Upper lobe of left lung (tissue), 6 donors: ENCODE measurements around the gene CBL. TPM values are rescaled to one million over a fixed set of nuclear protein-coding genes. Genes with fewer than 3 reads are reported as not detected.

Experiments
- ATAC-seq, 2 donors: fragments of 200-7000 bp; cut with Tn5 transposase; one replicate each; pipeline ENCODE4 v1.9.1; 2022; ENCODE audit warnings: mild to moderate bottlenecking in 2 of 2, moderate library complexity in 2 of 2; ENCODE audit not compliant: low FRiP score in 2 of 2
- DNase-seq, 2 donors: peaks; one replicate each; pipeline ENCODE4 v3.0.0-alpha.2; 2019 to 2020
- H3K27ac ChIP-seq, 4 donors: fragments of 200-600 bp; sonication (generic); one replicate each; pipeline ENCODE4 v1.5.1; 2016 to 2019
- H3K27me3 ChIP-seq, 4 donors: fragments of 200-600 bp; sonication (generic); one replicate each; pipeline ENCODE4 v1.5.1; 2017 to 2019
- H3K36me3 ChIP-seq, 4 donors: fragments of 200-600 bp; sonication (generic); one replicate each; pipeline ENCODE4 v1.5.1; 2016 to 2019
- H3K4me1 ChIP-seq, 4 donors: fragments of 200-600 bp; sonication (generic); one replicate each; pipeline ENCODE4 v1.5.1; 2018 to 2019
- H3K4me3 ChIP-seq, 4 donors: fragments of 200-600 bp; sonication (generic); one replicate each; pipeline ENCODE4 v1.5.1; 2017 to 2019; ENCODE audit warnings: mild to moderate bottlenecking in 2 of 4, moderate library complexity in 1 of 4
- H3K9me3 ChIP-seq, 4 donors: fragments of 200-600 bp; sonication (generic); one replicate each; pipeline ENCODE4 v1.5.1; 2018 to 2019
- CTCF ChIP-seq, 6 experiments: fragments of 450-650 bp in 4 of 6; fragments of 200-600 bp in 2 of 6; sonication (generic) in 2 of 6; IDR thresholded peaks; one replicate each; pipeline ENCODE4 v1.5.1; 2016 to 2019; ENCODE audit warnings: antibody characterized with exemption in 6 of 6
- EP300 ChIP-seq, 4 donors: sonication (generic); formaldehyde crosslinking; IDR thresholded peaks; one replicate each; pipeline ENCODE4 v1.5.1; 2017; ENCODE audit warnings: antibody characterized with exemption in 4 of 4, control low read depth in 2 of 4
- POLR2A ChIP-seq, 4 donors: fragments of 450-650 bp; IDR thresholded peaks; one replicate each; pipeline ENCODE4 v1.5.1; 2016 to 2017; ENCODE audit warnings: antibody characterized with exemption in 4 of 4, mild to moderate bottlenecking in 2 of 4
- POLR2AphosphoS5 ChIP-seq, 2 donors: sonication (generic); formaldehyde crosslinking; IDR thresholded peaks; one replicate each; pipeline ENCODE4 v1.5.1; 2017; ENCODE audit warnings: antibody characterized with exemption in 2 of 2
- WGBS, 2 donors: methylation state at CpG; one replicate each; pipeline ENCODE4 v1.1.5; 2017 to 2018; 5-methylcytosine and 5-hydroxymethylcytosine counted together
- total RNA-seq, 6 donors: library from RNA; depleted of rRNA in 4 of 6; stranded (reverse); fragments of >200 nt in 4 of 6; gene quantifications; one replicate each; pipeline versions ENCODE4 v1.1.0 to v1.2.1, GENCODE V29; 2016 to 2021
- donor health status: DM: no; HTN: no; CAD: no; lungs with moderate emphysema.
- donor health status: DM: no; HTN: yes; CAD: no; lungs with severe emphysema.

The CBL gene
- total RNA-seq, 6 donors from 2014 or later = 15.4 to 32.2 (median 18.9) TPM

GRCh38 chr11:119310682-119311052 is 104.5 kb downstream of the CBL start:
- Histone ChIP-seq H3K4me3 (no peak overlapping the region), H3K36me3 (peaks cover 0 to 76% (median 9%) of the 10 kb centered on the region in 4 donors), H3K4me1 (peaks cover 6 to 16% (median 9%) of the 10 kb centered on the region in 4 donors), H3K27me3 (peaks cover 0 to 8% (median 3%) of the 10 kb centered on the region in 4 donors), H3K9me3 (no peaks in the 10 kb centered on the region), H3K27ac (peak overlapping the region in 2 of 4 donors; percentile 21 to 38)
- no peak for ATAC-seq
- TF ChIP-seq POLR2AphosphoS5 (IDR thresholded peaks at IDR 0.05) (no peak), CTCF (IDR thresholded peaks at IDR 0.05) (no peak), POLR2A (IDR thresholded peaks at IDR 0.05) (no peak), EP300 (IDR thresholded peaks at IDR 0.05) (no peak)
- WGBS, 2 donors = 72 to 73% methylated on average over 20 of the region's 20 CpGs
- peak in 1 of 2 donors; percentile 81 for DNase-seq

GRCh38 chr11:119314726-119315125 is 108.6 kb downstream of the CBL start:
- Histone ChIP-seq H3K9me3 (no peaks in the 10 kb centered on the region), H3K4me3 (peak overlapping the region in 3 of 4 donors; percentile 50 to 63 (median 56)), H3K27ac (peak overlapping the region in 3 of 4 donors; percentile 81 to 96 (median 91)), H3K4me1 (peaks cover 35 to 50% (median 41%) of the 10 kb centered on the region in 4 donors), H3K36me3 (peaks cover 0 to 49% (median 0%) of the 10 kb centered on the region in 4 donors), H3K27me3 (peaks cover 0 to 25% (median 12%) of the 10 kb centered on the region in 4 donors)
- TF ChIP-seq CTCF (IDR thresholded peaks at IDR 0.05) = no peak
- TF ChIP-seq EP300 (IDR thresholded peaks at IDR 0.05) = no peak
- no peak for TF ChIP-seq POLR2AphosphoS5 (IDR thresholded peaks at IDR 0.05)
- TF ChIP-seq POLR2A (IDR thresholded peaks at IDR 0.05) = no peak
- DNase-seq (peak in 1 of 2 donors; percentile 42), ATAC-seq (no peak)
- WGBS, 2 donors = 73% methylated on average over 16 of the region's 18 CpGs; no CpG with 5 or more reads in 1 of the 2 donors

GRCh38 chr11:119315131-119316015 is 109.2 kb downstream of the CBL start:
- ATAC-seq (peak; percentile 0 to 15), DNase-seq (peak in 1 of 2 donors; percentile 85)
- Histone ChIP-seq H3K9me3 (no peaks in the 10 kb centered on the region), H3K4me1 (peaks cover 38 to 56% (median 46%) of the 10 kb centered on the region in 4 donors), H3K36me3 (peaks cover 0 to 42% (median 0%) of the 10 kb centered on the region in 4 donors), H3K27me3 (peaks cover 0 to 25% (median 12%) of the 10 kb centered on the region in 4 donors), H3K4me3 (peak overlapping the region; percentile 27 to 63 (median 53)), H3K27ac (peak overlapping the region; percentile 81 to 96 (median 90))
- no peak for TF ChIP-seq POLR2AphosphoS5 (IDR thresholded peaks at IDR 0.05)
- TF ChIP-seq CTCF (IDR thresholded peaks at IDR 0.05) = peak in 3 of 6 experiments; percentile 26 to 51 (median 37)
- 0 to 9% methylated on average over 8 to 26 of the region's 29 CpGs for WGBS, 2 donors

- Histone ChIP-seq H3K4me1 (peaks cover 45 to 64% (median 53%) of the 10 kb centered on the region in 4 donors), H3K9me3 (no peaks in the 10 kb centered on the region), H3K36me3 (peaks cover 0 to 34% (median 0%) of the 10 kb centered on the region in 4 donors), H3K27ac (peak overlapping the region; percentile 81 to 96 (median 90)), H3K4me3 (peak overlapping the region; percentile 27 to 63 (median 53)), H3K27me3 (peaks cover 0 to 33% (median 15%) of the 10 kb centered on the region in 4 donors)
- ATAC-seq (no peak), DNase-seq (peak in 1 of 2 donors; percentile 80)
- no peak for TF ChIP-seq CTCF (IDR thresholded peaks at IDR 0.05)
- no peak for TF ChIP-seq EP300 (IDR thresholded peaks at IDR 0.05)
- TF ChIP-seq POLR2A (IDR thresholded peaks at IDR 0.05) = no peak
- TF ChIP-seq POLR2AphosphoS5 (IDR thresholded peaks at IDR 0.05) = no peak
- 1% methylated on average over 38 of the region's 46 CpGs; no CpG with 5 or more reads in 1 of the 2 donors for WGBS, 2 donors
Observed at GRCh38 chr11:119316016-119316728, 110.0 kb downstream of the CBL start.
